ENCODE data around the gene AKAP8L.

- no peak for TF ChIP-seq POLR2AphosphoS5 (IDR thresholded peaks at IDR 0.05; ENCODE audit: borderline replicate concordance, low read depth, low read length)
- no peak for TF ChIP-seq EZH2 (IDR thresholded peaks at IDR 0.05)
Observed at GRCh38 chr19:15461694-15462093, 42.9 kb upstream of the AKAP8L start.
